Hepatocyte (in vitro differentiated cells): ENCODE measurements around the gene AIRE.

ENCODE experiments used
- EZH2 ChIP-seq: fragments of 200-600 bp; sonication (generic); IDR thresholded peaks from 2 replicates; pipeline ENCODE4 v1.6.1; 2016; ENCODE audit warnings: antibody characterized with exemption, mild to moderate bottlenecking, borderline replicate concordance
- TF ChIP-seq, protein P1 (sequence below): fragments of 200-600 bp; sonication (generic); IDR thresholded peaks from 2 replicates; pipeline ENCODE4 v1.5.1; 2016; ENCODE audit warnings: antibody characterized with exemption, mild to moderate bottlenecking; ENCODE audit not compliant: poor library complexity

- TF ChIP-seq, protein P1, sequence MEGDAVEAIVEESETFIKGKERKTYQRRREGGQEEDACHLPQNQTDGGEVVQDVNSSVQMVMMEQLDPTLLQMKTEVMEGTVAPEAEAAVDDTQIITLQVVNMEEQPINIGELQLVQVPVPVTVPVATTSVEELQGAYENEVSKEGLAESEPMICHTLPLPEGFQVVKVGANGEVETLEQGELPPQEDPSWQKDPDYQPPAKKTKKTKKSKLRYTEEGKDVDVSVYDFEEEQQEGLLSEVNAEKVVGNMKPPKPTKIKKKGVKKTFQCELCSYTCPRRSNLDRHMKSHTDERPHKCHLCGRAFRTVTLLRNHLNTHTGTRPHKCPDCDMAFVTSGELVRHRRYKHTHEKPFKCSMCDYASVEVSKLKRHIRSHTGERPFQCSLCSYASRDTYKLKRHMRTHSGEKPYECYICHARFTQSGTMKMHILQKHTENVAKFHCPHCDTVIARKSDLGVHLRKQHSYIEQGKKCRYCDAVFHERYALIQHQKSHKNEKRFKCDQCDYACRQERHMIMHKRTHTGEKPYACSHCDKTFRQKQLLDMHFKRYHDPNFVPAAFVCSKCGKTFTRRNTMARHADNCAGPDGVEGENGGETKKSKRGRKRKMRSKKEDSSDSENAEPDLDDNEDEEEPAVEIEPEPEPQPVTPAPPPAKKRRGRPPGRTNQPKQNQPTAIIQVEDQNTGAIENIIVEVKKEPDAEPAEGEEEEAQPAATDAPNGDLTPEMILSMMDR: no peak
- no peak for TF ChIP-seq EZH2
These were observed 13.3 kb upstream of the AIRE start for GRCh38 chr21:44272284-44272858.
